Loucy (cell line): ENCODE results near the gene FUBP1.
A peak's percentile ranks its signal among the peaks of the same experiment; 100 is the strongest.

Experiments used
- H2AFZ ChIP-seq: fragments of 200-600 bp; sonication (generic); 2 replicates; pipeline ENCODE4 v1.6.0; 2016; ENCODE audit warnings: antibody characterized with exemption, mild to moderate bottlenecking, low read length, moderate library complexity
- H3F3A ChIP-seq: fragments of 200-600 bp; 2 replicates; pipeline ENCODE4 v1.6.0; 2016; ENCODE audit warnings: antibody characterized with exemption, low read depth, mild to moderate bottlenecking
- H3K27me3 ChIP-seq: fragments of 200-600 bp; sonication (generic); 2 replicates; pipeline ENCODE4 v1.6.1; 2014; ENCODE audit warnings: low read length, mild to moderate bottlenecking; ENCODE audit not compliant: insufficient read depth, poor library complexity, severe bottlenecking
- H3K36me3 ChIP-seq: fragments of 200-600 bp; sonication (generic); 2 replicates; pipeline ENCODE4 v1.6.1; 2016; ENCODE audit warnings: low read length; ENCODE audit not compliant: insufficient read depth
- H3K4me1 ChIP-seq: fragments of 200-600 bp; sonication (generic); 2 replicates; pipeline ENCODE4 v1.5.1; 2014; ENCODE audit warnings: low read length, mild to moderate bottlenecking; ENCODE audit not compliant: insufficient read depth, poor library complexity, severe bottlenecking
- H3K4me2 ChIP-seq: fragments of 200-600 bp; sonication (generic); 2 replicates; pipeline ENCODE4 v1.6.0; 2014; ENCODE audit warnings: antibody characterized with exemption, low read length, low read depth, mild to moderate bottlenecking; ENCODE audit not compliant: poor library complexity, severe bottlenecking
- H3K4me3 ChIP-seq: fragments of 200-600 bp; sonication (generic); 2 replicates; pipeline ENCODE4 v1.5.1; 2014; ENCODE audit warnings: low read length, mild to moderate bottlenecking, mixed read lengths; ENCODE audit not compliant: poor library complexity, severe bottlenecking
- H3K79me2 ChIP-seq: fragments of 200-600 bp; sonication (generic); 2 replicates; pipeline ENCODE4 v1.6.1; 2014; ENCODE audit warnings: low read length; ENCODE audit not compliant: insufficient read depth
- H3K9ac ChIP-seq: fragments of 200-600 bp; sonication (generic); 2 replicates; pipeline ENCODE4 v1.6.0; 2014; ENCODE audit warnings: mild to moderate bottlenecking, low read depth, low read length, moderate library complexity; ENCODE audit not compliant: poor library complexity, severe bottlenecking
- H3K9me2 ChIP-seq: fragments of 200-600 bp; sonication (generic); replicated peaks from 2 replicates; pipeline ENCODE4 v1.6.1; 2016; ENCODE audit warnings: low read depth, low read length, mixed read lengths
- H3K9me3 ChIP-seq: fragments of 200-600 bp; sonication (generic); 2 replicates; pipeline ENCODE4 v1.6.1; 2014; ENCODE audit warnings: mild to moderate bottlenecking, antibody characterized with exemption, low read length, low read depth; ENCODE audit not compliant: insufficient read depth
- H4K20me1 ChIP-seq: fragments of 200-600 bp; sonication (generic); 2 replicates; pipeline ENCODE4 v1.6.0; 2014; ENCODE audit warnings: antibody characterized with exemption, low read length, mild to moderate bottlenecking; ENCODE audit not compliant: insufficient read depth, poor library complexity, severe bottlenecking
- CTCF ChIP-seq: fragments of 200-600 bp; sonication (generic); conservative IDR thresholded peaks from 2 replicates; pipeline ENCODE4 v1.5.1; 2014; ENCODE audit warnings: mild to moderate bottlenecking, antibody characterized with exemption, low read length
- EZH2phosphoT487 ChIP-seq: fragments of 200-600 bp; IDR thresholded peaks from 2 replicates; pipeline ENCODE4 v1.6.1; 2018; ENCODE audit warnings: antibody characterized with exemption, mild to moderate bottlenecking, moderate library complexity, borderline replicate concordance

The FUBP1 gene

GRCh38 chr1:78015148-78015547 lies 36.3 kb upstream of the FUBP1 start:
- no peaks in the 10 kb centered on the region for H4K20me1 ChIP-seq
- no peaks in the 10 kb centered on the region for H3K36me3 ChIP-seq
- no peak overlapping the region for H3K4me3 ChIP-seq
- 0 out of 2 replicates have a peak, but pooled peaks cover 3% of the 10 kb centered on the region for H3K79me2 ChIP-seq
- TF ChIP-seq CTCF, result no peak
- TF ChIP-seq EZH2phosphoT487, result no peak
- H3K9me2 ChIP-seq, result no peaks in the 10 kb centered on the region
- no peaks in the 10 kb centered on the region for H3F3A ChIP-seq
- no peak overlapping the region for H2AFZ ChIP-seq
- H3K27me3 ChIP-seq, result no peaks in the 10 kb centered on the region
- peaks cover 11% of the 10 kb centered on the region for H3K4me1 ChIP-seq
- H3K9ac ChIP-seq, result no peak overlapping the region
- no peaks in the 10 kb centered on the region for H3K9me3 ChIP-seq
- H3K4me2 ChIP-seq, result no peak overlapping the region

- peaks cover 35% of the 10 kb centered on the region for H3K4me1 ChIP-seq
- peak overlapping the region; percentile 49 for H3K4me2 ChIP-seq
- TF ChIP-seq CTCF (no peak), EZH2phosphoT487 (no peak)
- H3K27me3 ChIP-seq, result no peaks in the 10 kb centered on the region
- no peaks in the 10 kb centered on the region for H4K20me1 ChIP-seq
- H3K9me2 ChIP-seq, result no peaks in the 10 kb centered on the region
- no peaks in the 10 kb centered on the region for H3K36me3 ChIP-seq
- H2AFZ ChIP-seq, result no peak overlapping the region
- H3K9ac ChIP-seq, result peak overlapping the region; percentile 16
- no peaks in the 10 kb centered on the region for H3F3A ChIP-seq
- peak overlapping the region; percentile 23 for H3K4me3 ChIP-seq
- H3K9me3 ChIP-seq, result no peaks in the 10 kb centered on the region
- H3K79me2 ChIP-seq, result peaks cover 16% of the 10 kb centered on the region; the same call in 1 of the 2 replicates
Observed at GRCh38 chr1:78011050-78011449, 32.2 kb upstream of the FUBP1 start.

GRCh38 chr1:78009836-78010235 lies 31.0 kb upstream of the FUBP1 start:
- Histone ChIP-seq H3K4me1 (peaks cover 42% of the 10 kb centered on the region), H3K9me3 (no peaks in the 10 kb centered on the region), H4K20me1 (no peaks in the 10 kb centered on the region), H3K36me3 (no peaks in the 10 kb centered on the region), H3K27me3 (no peaks in the 10 kb centered on the region), H3F3A (no peaks in the 10 kb centered on the region), H3K79me2 (peaks cover 24% of the 10 kb centered on the region; the same call in 1 of the 2 replicates), H3K4me3 (peak overlapping the region; percentile 23), H3K4me2 (peak overlapping the region; percentile 49), H3K9ac (peak overlapping the region; percentile 16), H3K9me2 (no peaks in the 10 kb centered on the region), H2AFZ (no peak overlapping the region)
- TF ChIP-seq EZH2phosphoT487 (no peak), CTCF (no peak)
